Suprapubic skin (tissue), 4 donors: ENCODE measurements around the gene SCFD2. TPM values are rescaled to one million over a fixed set of nuclear protein-coding genes. Genes with fewer than 3 reads are reported as not detected.

Source experiments
- DNase-seq, 2 donors: peaks; one replicate each; pipeline ENCODE4 v3.0.0-alpha.2; 2019; ENCODE audit warnings: low spot score in 2 of 2
- H3K27ac ChIP-seq: fragments of 200-600 bp; sonication (generic); one replicate; pipeline ENCODE4 v1.5.1; 2019
- H3K27me3 ChIP-seq: fragments of 200-600 bp; sonication (generic); one replicate; pipeline ENCODE4 v1.5.1; 2019
- H3K36me3 ChIP-seq: fragments of 200-600 bp; sonication (generic); one replicate; pipeline ENCODE4 v1.5.1; 2019
- H3K4me1 ChIP-seq: fragments of 200-600 bp; sonication (generic); one replicate; pipeline ENCODE4 v1.5.1; 2019
- H3K4me3 ChIP-seq: fragments of 200-600 bp; sonication (generic); one replicate; pipeline ENCODE4 v1.5.1; 2019; ENCODE audit warnings: mild to moderate bottlenecking
- H3K9me3 ChIP-seq: fragments of 200-600 bp; sonication (generic); one replicate; pipeline ENCODE4 v1.5.1; 2019
- EP300 ChIP-seq: sonication (generic); formaldehyde crosslinking; IDR thresholded peaks from one replicate; pipeline ENCODE4 v1.6.1; 2017; ENCODE audit warnings: antibody characterized with exemption
- POLR2A ChIP-seq, 2 donors: fragments of 450-650 bp; IDR thresholded peaks; one replicate each; pipeline ENCODE4 v1.6.1; 2017; ENCODE audit warnings: antibody characterized with exemption in 2 of 2, mild to moderate bottlenecking in 2 of 2, moderate library complexity in 2 of 2
- POLR2AphosphoS5 ChIP-seq, 3 donors: sonication (generic); formaldehyde crosslinking; IDR thresholded peaks; one replicate each; pipeline ENCODE4 v1.6.1; 2017; ENCODE audit warnings: antibody characterized with exemption in 3 of 3
- WGBS: methylation state at CpG from one replicate; pipeline ENCODE4 v1.1.5; 2018; 5-methylcytosine and 5-hydroxymethylcytosine counted together
- total RNA-seq, 4 donors: library from RNA; depleted of rRNA; stranded (reverse); fragments of >200 nt; gene quantifications; one replicate each; pipeline ENCODE4 v1.1.0, GENCODE V29; 2016
- TF ChIP-seq, protein P1 (sequence below), 2 donors: fragments of 200-600 bp in 1 of 2; fragments of 450-650 bp in 1 of 2; sonication (generic) in 1 of 2; IDR thresholded peaks; one replicate each; pipeline ENCODE4 v1.5.1; 2016 to 2019; ENCODE audit warnings: antibody characterized with exemption in 2 of 2, mild to moderate bottlenecking in 1 of 2, moderate library complexity in 1 of 2

SCFD2 gene
- total RNA-seq, 4 donors from 2014 or later = 25.5 to 39.5 (median 31.9) TPM

DNA sequence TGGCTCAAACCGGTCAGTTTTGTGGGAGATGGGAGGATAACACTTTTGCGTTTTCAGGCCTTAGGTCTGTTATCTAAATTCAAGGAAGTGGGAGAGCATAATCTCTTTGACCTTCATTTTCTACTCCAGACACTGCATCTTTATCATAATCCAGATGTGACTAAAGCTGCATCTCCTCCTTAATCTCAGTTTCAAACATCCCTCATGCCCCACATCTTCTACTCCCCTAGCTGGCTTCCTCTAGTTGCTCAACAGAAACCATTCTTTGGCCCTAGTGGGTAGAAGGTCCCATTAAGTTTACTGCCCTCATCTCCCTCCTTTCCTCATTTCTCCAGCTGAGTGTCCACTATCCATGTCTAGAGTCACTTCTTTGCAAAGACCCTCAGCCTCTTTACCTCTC is 522.5 kb downstream of the SCFD2 start:
- peaks cover 49% of the 10 kb centered on the region for H3K4me1 ChIP-seq
- WGBS = 86% methylated on average over 2 of the region's 2 CpGs
- H3K27ac ChIP-seq = no peak overlapping the region
- no peaks in the 10 kb centered on the region for H3K27me3 ChIP-seq
- H3K4me3 ChIP-seq = no peak overlapping the region
- DNase-seq = no peak
- H3K9me3 ChIP-seq = no peaks in the 10 kb centered on the region
- no peaks in the 10 kb centered on the region for H3K36me3 ChIP-seq
- TF ChIP-seq POLR2AphosphoS5 (IDR thresholded peaks at IDR 0.05) (no peak), POLR2A (IDR thresholded peaks at IDR 0.05) (no peak), EP300 (no peak)
- TF ChIP-seq, protein P1, sequence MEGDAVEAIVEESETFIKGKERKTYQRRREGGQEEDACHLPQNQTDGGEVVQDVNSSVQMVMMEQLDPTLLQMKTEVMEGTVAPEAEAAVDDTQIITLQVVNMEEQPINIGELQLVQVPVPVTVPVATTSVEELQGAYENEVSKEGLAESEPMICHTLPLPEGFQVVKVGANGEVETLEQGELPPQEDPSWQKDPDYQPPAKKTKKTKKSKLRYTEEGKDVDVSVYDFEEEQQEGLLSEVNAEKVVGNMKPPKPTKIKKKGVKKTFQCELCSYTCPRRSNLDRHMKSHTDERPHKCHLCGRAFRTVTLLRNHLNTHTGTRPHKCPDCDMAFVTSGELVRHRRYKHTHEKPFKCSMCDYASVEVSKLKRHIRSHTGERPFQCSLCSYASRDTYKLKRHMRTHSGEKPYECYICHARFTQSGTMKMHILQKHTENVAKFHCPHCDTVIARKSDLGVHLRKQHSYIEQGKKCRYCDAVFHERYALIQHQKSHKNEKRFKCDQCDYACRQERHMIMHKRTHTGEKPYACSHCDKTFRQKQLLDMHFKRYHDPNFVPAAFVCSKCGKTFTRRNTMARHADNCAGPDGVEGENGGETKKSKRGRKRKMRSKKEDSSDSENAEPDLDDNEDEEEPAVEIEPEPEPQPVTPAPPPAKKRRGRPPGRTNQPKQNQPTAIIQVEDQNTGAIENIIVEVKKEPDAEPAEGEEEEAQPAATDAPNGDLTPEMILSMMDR (IDR thresholded peaks at IDR 0.05) = no peak

DNA sequence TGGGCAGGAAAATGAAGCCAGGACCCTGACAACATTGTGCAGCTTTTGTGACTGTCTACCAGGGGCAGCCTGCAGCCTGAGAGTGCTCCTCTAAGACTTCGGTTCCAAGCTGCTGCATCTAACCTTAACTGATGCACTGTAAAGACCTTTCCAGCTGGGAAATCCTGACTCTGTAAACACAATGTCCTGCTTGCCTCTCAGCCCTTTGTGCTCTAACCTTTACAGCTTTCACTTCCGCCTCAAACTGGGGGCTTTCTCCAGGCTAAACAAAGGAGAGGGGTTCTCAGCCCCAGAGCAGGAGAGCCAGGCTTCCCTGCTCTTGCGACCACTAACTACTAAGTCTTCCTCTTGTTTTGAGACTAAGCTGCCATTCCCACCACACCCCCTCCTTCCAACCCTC is 523.1 kb downstream of the SCFD2 start:
- 100% methylated on average over 3 of the region's 3 CpGs for WGBS
- Histone ChIP-seq H3K9me3 (no peaks in the 10 kb centered on the region), H3K36me3 (no peaks in the 10 kb centered on the region), H3K27me3 (no peaks in the 10 kb centered on the region), H3K4me3 (no peak overlapping the region), H3K27ac (no peak overlapping the region), H3K4me1 (peaks cover 53% of the 10 kb centered on the region)
- no peak for DNase-seq
- no peak for TF ChIP-seq POLR2A (IDR thresholded peaks at IDR 0.05)
- no peak for TF ChIP-seq EP300
- TF ChIP-seq, protein P1 (IDR thresholded peaks at IDR 0.05) = no peak
- TF ChIP-seq POLR2AphosphoS5 (IDR thresholded peaks at IDR 0.05) = no peak

DNA sequence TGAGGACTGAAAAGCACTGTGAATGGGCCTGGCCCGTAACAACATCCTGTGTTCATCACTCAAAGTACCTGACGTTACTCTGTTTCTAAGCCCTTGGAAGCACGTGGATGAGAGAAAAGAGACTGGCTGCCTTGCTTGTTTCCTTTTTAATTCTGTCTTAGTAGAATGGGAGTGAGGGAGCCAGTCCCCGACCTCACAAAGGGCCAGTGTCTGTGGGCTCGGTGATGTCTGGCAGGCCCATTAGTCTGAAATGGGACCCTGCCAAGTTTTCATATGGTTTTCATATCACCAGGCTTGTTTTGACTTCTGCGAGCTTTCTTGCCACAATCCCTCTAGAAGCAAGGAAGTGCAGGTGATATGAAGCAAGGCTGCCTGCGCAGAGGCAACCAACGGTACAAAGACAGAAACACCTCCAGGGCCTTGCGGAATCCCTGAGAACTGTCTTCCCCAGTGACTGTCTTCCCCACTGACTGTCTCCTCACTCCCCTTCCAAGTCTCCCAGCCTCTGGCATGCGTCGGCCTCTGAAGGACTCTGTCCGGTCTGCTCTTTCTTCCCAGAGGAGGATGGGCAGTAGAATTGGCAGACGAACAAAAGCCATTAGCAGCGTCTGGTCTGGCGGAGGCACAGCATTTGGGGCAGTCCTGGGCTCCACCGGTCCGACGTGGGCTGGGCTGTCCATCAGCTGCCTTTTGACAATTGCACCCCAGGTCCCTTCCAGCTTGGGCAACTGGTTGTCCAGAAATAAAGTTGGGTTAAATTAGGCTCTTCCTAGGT is 524.0 kb downstream of the SCFD2 start:
- no peak for TF ChIP-seq POLR2AphosphoS5 (IDR thresholded peaks at IDR 0.05)
- no peak for TF ChIP-seq EP300
- TF ChIP-seq POLR2A (IDR thresholded peaks at IDR 0.05) = no peak
- TF ChIP-seq, protein P1 (IDR thresholded peaks at IDR 0.05) = no peak

DNA sequence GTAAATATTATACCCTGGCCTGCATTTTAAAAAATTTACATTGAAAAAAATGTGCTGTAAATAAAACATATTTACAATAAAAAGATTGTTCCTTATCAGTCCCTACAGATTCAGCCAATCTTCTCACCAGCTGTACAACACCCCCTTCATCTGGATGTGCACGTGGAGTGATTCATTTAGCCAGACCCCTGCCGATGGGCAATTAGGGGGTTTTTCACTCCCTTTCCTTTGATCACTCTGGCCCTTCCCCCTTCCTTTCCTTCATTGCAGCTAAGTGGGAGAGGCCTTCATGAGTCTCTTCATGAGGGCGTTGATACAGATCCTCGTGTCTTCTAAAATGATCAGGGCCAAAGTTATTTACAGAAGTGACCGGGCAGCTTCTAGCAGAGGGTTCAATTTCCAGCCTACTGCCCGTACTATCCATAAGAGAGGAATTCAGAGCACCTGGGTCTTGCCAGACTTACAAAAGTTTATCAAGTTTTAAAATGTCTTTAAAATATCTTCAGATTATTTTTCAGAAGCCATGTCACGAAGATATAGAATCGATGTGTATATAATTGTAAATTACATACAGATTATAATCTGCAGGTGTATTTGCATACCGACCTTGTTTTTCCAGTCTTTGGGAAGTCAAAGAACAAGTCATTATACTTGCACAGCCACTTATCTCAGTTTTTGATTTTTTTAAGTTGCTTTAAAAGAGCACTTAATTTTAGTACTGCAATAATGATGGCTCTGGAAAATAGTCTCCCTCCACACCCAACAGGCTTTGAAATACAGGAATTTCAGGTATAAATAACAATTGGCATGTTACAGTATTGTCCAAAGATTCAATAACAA is 525.1 kb downstream of the SCFD2 start:
- no peak for DNase-seq
- Histone ChIP-seq H3K4me1 (peaks cover 62% of the 10 kb centered on the region), H3K4me3 (no peak overlapping the region), H3K9me3 (no peaks in the 10 kb centered on the region), H3K27me3 (no peaks in the 10 kb centered on the region), H3K27ac (no peak overlapping the region), H3K36me3 (no peaks in the 10 kb centered on the region)
- TF ChIP-seq POLR2A (IDR thresholded peaks at IDR 0.05) = no peak
- no peak for TF ChIP-seq POLR2AphosphoS5 (IDR thresholded peaks at IDR 0.05)
- TF ChIP-seq, protein P1 (IDR thresholded peaks at IDR 0.05) = no peak
- no peak for TF ChIP-seq EP300
- WGBS = 71% methylated on average over 9 of the region's 9 CpGs

More for the DNA sequence above, 524.0 kb downstream of the SCFD2 start:
- DNase-seq = no peak
- Histone ChIP-seq H3K36me3 (no peaks in the 10 kb centered on the region), H3K27me3 (no peaks in the 10 kb centered on the region), H3K4me3 (no peak overlapping the region), H3K4me1 (peaks cover 55% of the 10 kb centered on the region), H3K9me3 (no peaks in the 10 kb centered on the region), H3K27ac (no peak overlapping the region)
- 57% methylated on average over 18 of the region's 18 CpGs for WGBS
